Measurements from ENCODE around the gene PIGC. TPM values are rescaled to one million over a fixed set of nuclear protein-coding genes. Genes with fewer than 3 reads are reported as not detected.

Gene PIGC
- total RNA-seq, 4 donors from 2014 or later: 10.8 to 23.1 (median 18.1) TPM

DNA sequence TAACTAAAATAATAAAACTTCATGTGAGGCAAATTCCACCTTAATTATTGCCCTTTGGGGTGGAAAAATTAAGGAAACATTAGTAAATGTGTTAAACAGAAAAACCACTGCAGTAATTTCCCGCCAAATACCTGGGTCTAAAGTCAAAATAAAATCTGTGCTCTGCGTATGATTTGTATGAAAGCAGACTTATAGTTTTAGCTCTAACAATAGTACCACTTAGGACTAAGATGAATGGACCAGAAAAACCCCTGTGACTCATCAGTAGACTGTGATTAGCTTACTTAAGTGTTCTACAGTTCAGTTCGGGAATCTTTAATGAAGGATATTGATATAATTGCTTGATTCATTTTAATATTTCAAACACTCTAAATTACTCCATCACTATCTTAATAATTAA is 46.6 kb downstream of the PIGC start:
- H3K9me3 ChIP-seq: no peaks in the 10 kb centered on the region
- 19 to 25% methylated on average over 3 of the region's 3 CpGs for WGBS, 2 donors
- no peaks in the 10 kb centered on the region for H3K27me3 ChIP-seq
- peak overlapping the region in 2 of 4 donors; percentile 2 to 83 for H3K27ac ChIP-seq
- DNase-seq: no peak
- intact Hi-C loops (cut with DNase I): loop anchor here (10.0 kb wide), 1 partner anchor 112 kb away; no protein-coding TSS in a partner anchor
- H3K36me3 ChIP-seq: no peaks in the 10 kb centered on the region
- H3K4me1 ChIP-seq: peaks cover 6 to 53% (median 6%) of the 10 kb centered on the region in 3 donors
- H3K4me3 ChIP-seq: no peak overlapping the region
- TF ChIP-seq POLR2A (IDR thresholded peaks at IDR 0.05): no peak
- TF ChIP-seq, protein P1, sequence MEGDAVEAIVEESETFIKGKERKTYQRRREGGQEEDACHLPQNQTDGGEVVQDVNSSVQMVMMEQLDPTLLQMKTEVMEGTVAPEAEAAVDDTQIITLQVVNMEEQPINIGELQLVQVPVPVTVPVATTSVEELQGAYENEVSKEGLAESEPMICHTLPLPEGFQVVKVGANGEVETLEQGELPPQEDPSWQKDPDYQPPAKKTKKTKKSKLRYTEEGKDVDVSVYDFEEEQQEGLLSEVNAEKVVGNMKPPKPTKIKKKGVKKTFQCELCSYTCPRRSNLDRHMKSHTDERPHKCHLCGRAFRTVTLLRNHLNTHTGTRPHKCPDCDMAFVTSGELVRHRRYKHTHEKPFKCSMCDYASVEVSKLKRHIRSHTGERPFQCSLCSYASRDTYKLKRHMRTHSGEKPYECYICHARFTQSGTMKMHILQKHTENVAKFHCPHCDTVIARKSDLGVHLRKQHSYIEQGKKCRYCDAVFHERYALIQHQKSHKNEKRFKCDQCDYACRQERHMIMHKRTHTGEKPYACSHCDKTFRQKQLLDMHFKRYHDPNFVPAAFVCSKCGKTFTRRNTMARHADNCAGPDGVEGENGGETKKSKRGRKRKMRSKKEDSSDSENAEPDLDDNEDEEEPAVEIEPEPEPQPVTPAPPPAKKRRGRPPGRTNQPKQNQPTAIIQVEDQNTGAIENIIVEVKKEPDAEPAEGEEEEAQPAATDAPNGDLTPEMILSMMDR (IDR thresholded peaks at IDR 0.05): no peak

DNA sequence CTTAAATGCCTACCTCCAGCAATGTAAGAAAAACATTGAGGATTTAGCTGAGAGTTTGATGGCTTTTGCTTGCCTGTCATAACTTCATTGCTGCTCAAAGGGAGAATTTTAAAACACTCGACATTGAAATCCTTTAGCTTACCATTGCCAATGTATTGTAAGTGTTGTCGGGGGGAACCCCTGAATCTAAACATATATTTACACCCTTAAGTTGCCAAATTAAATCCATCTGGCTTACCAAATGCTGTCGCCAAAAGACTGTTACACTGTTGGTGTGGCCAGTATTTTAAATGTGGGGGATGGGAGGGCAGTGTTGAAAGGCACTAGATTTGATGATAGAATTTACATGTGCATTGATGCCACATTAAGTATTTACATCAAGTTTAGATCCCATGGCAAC is 48.3 kb downstream of the PIGC start:
- 71 to 82% methylated on average over 3 of the region's 3 CpGs for WGBS, 2 donors
- Histone ChIP-seq H3K4me1 (peaks cover 9 to 66% (median 14%) of the 10 kb centered on the region in 3 donors), H3K27ac (no peak overlapping the region), H3K27me3 (no peaks in the 10 kb centered on the region), H3K36me3 (no peaks in the 10 kb centered on the region), H3K9me3 (no peaks in the 10 kb centered on the region), H3K4me3 (no peak overlapping the region)
- no peak for DNase-seq
- intact Hi-C loops (cut with DNase I): loop anchor here (10.0 kb wide), 1 partner anchor 111 kb away; no protein-coding TSS in a partner anchor
- TF ChIP-seq POLR2A (IDR thresholded peaks at IDR 0.05): no peak
- TF ChIP-seq, protein P1 (IDR thresholded peaks at IDR 0.05): no peak

DNA sequence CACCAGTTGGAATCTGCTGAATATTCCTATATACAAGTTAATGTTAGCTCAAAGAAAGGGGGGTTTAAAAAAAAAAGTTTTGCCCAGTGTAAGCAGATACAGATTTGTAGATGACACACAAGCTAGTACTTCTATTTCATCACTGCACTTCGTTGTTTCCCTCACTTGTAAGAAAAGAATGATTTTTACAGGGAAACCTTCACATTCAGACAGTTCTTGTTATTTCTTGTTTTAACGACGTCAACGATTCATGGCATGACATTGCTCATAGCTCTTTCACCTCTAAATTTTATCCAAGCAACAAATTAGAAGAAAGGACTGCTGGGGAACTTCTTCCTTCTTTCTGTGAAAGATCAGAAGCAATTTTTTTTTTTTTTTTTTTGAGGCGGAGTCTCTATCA is 49.1 kb downstream of the PIGC start:
- WGBS, 2 donors: 45 to 47% methylated on average over 5 of the region's 5 CpGs
- peak overlapping the region in 3 of 4 donors; percentile 51 to 64 (median 53) for H3K27ac ChIP-seq
- DNase-seq: no peak
- no peaks in the 10 kb centered on the region for H3K27me3 ChIP-seq
- intact Hi-C loops (cut with DNase I): loop anchor here (10.0 kb wide), 1 partner anchor 110 kb away; no protein-coding TSS in a partner anchor
- no peak overlapping the region for H3K4me3 ChIP-seq
- H3K4me1 ChIP-seq: peaks cover 11 to 69% (median 20%) of the 10 kb centered on the region in 3 donors
- H3K9me3 ChIP-seq: no peaks in the 10 kb centered on the region
- no peaks in the 10 kb centered on the region for H3K36me3 ChIP-seq
- no peak for TF ChIP-seq POLR2A (IDR thresholded peaks at IDR 0.05)
- TF ChIP-seq, protein P1 (IDR thresholded peaks at IDR 0.05): no peak

DNA sequence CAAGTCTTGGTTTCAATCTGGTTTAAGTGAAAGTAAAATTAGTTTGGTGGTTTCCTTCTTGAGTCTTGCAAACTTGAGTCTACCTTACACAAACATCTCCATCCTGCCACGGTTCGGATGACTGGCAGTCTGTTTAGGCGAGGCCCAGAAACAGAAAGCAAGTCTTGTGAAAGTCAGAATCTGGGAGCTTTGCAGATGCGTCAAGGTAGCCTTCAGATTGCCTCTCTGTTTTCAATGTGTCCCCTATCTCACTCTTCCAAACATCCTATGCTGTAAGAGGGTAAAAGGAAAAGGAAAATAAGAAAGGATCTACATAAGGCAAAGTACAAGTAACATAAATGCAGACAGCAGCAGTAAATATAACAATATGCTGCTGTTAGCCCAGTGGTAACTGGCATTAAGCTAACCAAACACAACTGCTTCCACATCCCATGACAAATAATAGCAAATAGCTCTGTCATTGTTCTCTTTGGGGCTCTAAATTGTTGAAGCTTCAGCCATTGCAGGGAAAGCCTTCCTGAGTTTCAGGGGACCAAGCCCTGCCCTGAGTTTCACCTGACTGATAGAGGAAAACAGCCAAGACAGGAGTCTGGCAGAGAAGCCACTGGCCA is 49.6 kb downstream of the PIGC start:
- Histone ChIP-seq H3K27ac (peak overlapping the region in 3 of 4 donors; percentile 51 to 64 (median 53)), H3K4me1 (peaks cover 11 to 64% (median 20%) of the 10 kb centered on the region in 3 donors), H3K9me3 (no peaks in the 10 kb centered on the region), H3K4me3 (no peak overlapping the region), H3K36me3 (no peaks in the 10 kb centered on the region), H3K27me3 (no peaks in the 10 kb centered on the region)
- 23 to 39% methylated on average over 4 of the region's 4 CpGs for WGBS, 2 donors
- DNase-seq: no peak
- TF ChIP-seq, protein P1 (IDR thresholded peaks at IDR 0.05): no peak
- no peak for TF ChIP-seq POLR2A (IDR thresholded peaks at IDR 0.05)
- intact Hi-C loops (cut with DNase I): loop anchor here (10.0 kb wide), 1 partner anchor 109 kb away; no protein-coding TSS in a partner anchor

DNA sequence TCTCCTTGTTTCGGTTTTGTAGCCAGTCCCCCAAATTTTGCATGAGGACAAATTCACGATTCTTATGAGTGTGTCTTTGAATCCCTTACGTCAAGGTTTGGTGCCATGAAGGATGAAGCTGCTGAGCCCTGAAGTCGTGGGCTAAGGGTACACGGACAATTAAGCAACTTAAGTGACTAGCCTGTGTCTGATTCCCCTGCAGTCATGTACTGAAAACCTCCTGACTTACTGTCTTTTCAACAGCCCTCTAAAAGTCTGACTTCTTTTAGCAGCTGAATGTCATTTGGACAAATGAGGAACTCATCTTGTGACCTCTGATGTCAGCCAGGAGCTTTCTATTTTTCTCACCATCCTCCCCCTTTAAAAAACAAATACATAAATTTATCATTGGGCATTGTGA is 50.5 kb downstream of the PIGC start:
- H3K27me3 ChIP-seq: no peaks in the 10 kb centered on the region
- H3K4me3 ChIP-seq: no peak overlapping the region
- no peaks in the 10 kb centered on the region for H3K9me3 ChIP-seq
- 66 to 89% methylated on average over 5 of the region's 5 CpGs for WGBS, 2 donors
- TF ChIP-seq, protein P1 (IDR thresholded peaks at IDR 0.05): no peak
- TF ChIP-seq POLR2A (IDR thresholded peaks at IDR 0.05): peak in 1 of 4 donors; percentile 16
- H3K27ac ChIP-seq: peak overlapping the region in 2 of 4 donors; percentile 51 to 53
- no peaks in the 10 kb centered on the region for H3K36me3 ChIP-seq
- intact Hi-C loops (cut with DNase I): loop anchor here (10.0 kb wide), 1 partner anchor 109 kb away; no protein-coding TSS in a partner anchor
- H3K4me1 ChIP-seq: peaks cover 11 to 55% (median 20%) of the 10 kb centered on the region in 3 donors
- DNase-seq: no peak
